Neural progenitor cell (in vitro differentiated cells): ENCODE results near the gene TRRAP. TPM values are rescaled to one million over a fixed set of nuclear protein-coding genes. Genes with fewer than 3 reads are reported as not detected.
"Not testable (repeated sequence)": the region's sequence is repeated elsewhere in the genome, so short reads cannot be mapped to it uniquely, and the experiment has no call there.

ENCODE experiments used
- DNase-seq: peaks from one replicate; pipeline ENCODE4 v3.0.0-alpha.2; 2016; ENCODE audit warnings: low spot score
- H2AFZ ChIP-seq: fragments of 200-600 bp; sonication (generic); replicated peaks from 2 replicates; pipeline ENCODE4 v1.6.1; 2016; ENCODE audit warnings: antibody characterized with exemption
- H3F3A ChIP-seq: fragments of 200-600 bp; sonication (generic); 2 replicates; pipeline ENCODE4 v1.6.1; 2016; ENCODE audit warnings: antibody characterized with exemption, low read depth
- H3K27ac ChIP-seq: fragments of 200-600 bp; sonication (generic); 2 replicates; pipeline ENCODE4 v1.5.1; 2016; ENCODE audit warnings: mild to moderate bottlenecking
- H3K27me3 ChIP-seq: fragments of 200-600 bp; sonication (generic); 2 replicates; pipeline ENCODE4 v1.6.1; 2016; ENCODE audit warnings: mild to moderate bottlenecking, moderate library complexity
- H3K36me3 ChIP-seq: fragments of 200-600 bp; sonication (generic); 2 replicates; pipeline ENCODE4 v1.5.1; 2016
- H3K4me1 ChIP-seq: fragments of 200-600 bp; sonication (generic); 2 replicates; pipeline ENCODE4 v1.6.1; 2016; ENCODE audit warnings: mixed run types
- H3K4me2 ChIP-seq: fragments of 200-600 bp; sonication (generic); 2 replicates; pipeline ENCODE4 v1.6.1; 2016
- H3K4me3 ChIP-seq: fragments of 200-600 bp; sonication (generic); 2 replicates; pipeline ENCODE4 v1.5.1; 2016
- H3K79me2 ChIP-seq: fragments of 200-600 bp; sonication (generic); 2 replicates; pipeline ENCODE4 v1.6.1; 2016; ENCODE audit warnings: low read depth
- H3K9ac ChIP-seq: fragments of 200-600 bp; sonication (generic); 2 replicates; pipeline ENCODE4 v1.6.1; 2016
- H3K9me3 ChIP-seq: fragments of 200-600 bp; sonication (generic); 2 replicates; pipeline ENCODE4 v1.5.1; 2016; ENCODE audit warnings: low read depth
- H4K20me1 ChIP-seq: fragments of 200-600 bp; sonication (generic); 2 replicates; pipeline ENCODE4 v1.6.1; 2016; ENCODE audit warnings: low read depth
- H3K27ac Mint-ChIP-seq: 3 replicates; pipeline ENCODE4 v1.8.0; 2021; ENCODE audit warnings: mixed read lengths
- H3K27me3 Mint-ChIP-seq: 2 replicates; pipeline ENCODE4 v1.8.0; 2022; ENCODE audit warnings: low read depth, mild to moderate bottlenecking, inconsistent platforms, moderate library complexity, mixed read lengths; ENCODE audit not compliant: insufficient read depth
- H3K36me3 Mint-ChIP-seq: 3 replicates; pipeline ENCODE4 v1.8.0; 2021; ENCODE audit warnings: mixed read lengths
- H3K4me1 Mint-ChIP-seq: 3 replicates; pipeline ENCODE4 v1.8.0; 2021; ENCODE audit warnings: mixed read lengths
- H3K4me3 Mint-ChIP-seq: 3 replicates; pipeline ENCODE4 v1.8.0; 2021; ENCODE audit warnings: mild to moderate bottlenecking, moderate library complexity, mixed read lengths
- H3K9me3 Mint-ChIP-seq: 3 replicates; pipeline ENCODE4 v1.8.0; 2020; ENCODE audit warnings: mixed read lengths
- CTCF ChIP-seq: fragments of 200-600 bp; sonication (generic); IDR thresholded peaks from 2 replicates; pipeline ENCODE4 v1.5.1; 2017; ENCODE audit warnings: antibody characterized with exemption, mild to moderate bottlenecking
- EZH2 ChIP-seq: fragments of 200-600 bp; sonication (generic); IDR thresholded peaks from 2 replicates; pipeline ENCODE4 v1.6.1; 2017; ENCODE audit warnings: antibody characterized with exemption, mild to moderate bottlenecking, moderate library complexity
- EZH2phosphoT487 ChIP-seq: fragments of 200-600 bp; sonication (generic); IDR thresholded peaks from 2 replicates; pipeline ENCODE4 v1.6.1; 2017; ENCODE audit warnings: antibody characterized with exemption
- total RNA-seq: library from RNA; depleted of rRNA; stranded (reverse); fragments of >200 nt; gene quantifications from 2 replicates; pipeline ENCODE4 v1.2.3, GENCODE V29; 2015; ENCODE audit warnings: low replicate concordance

TRRAP gene
- total RNA-seq, 1 donor from 2014 or later, result 19.9 TPM

- Histone ChIP-seq H3K9me3 (no peaks in the 10 kb centered on the region), H4K20me1 (no peaks in the 10 kb centered on the region), H2AFZ (no peak overlapping the region), H3K9ac (no peak overlapping the region), H3F3A (peaks cover 15% of the 10 kb centered on the region), H3K27ac (no peak overlapping the region), H3K36me3 (no peaks in the 10 kb centered on the region), H3K4me3 (peak overlapping the region; percentile 64), H3K79me2 (no peaks in the 10 kb centered on the region), H3K4me2 (peak overlapping the region; percentile 98), H3K4me1 (peaks cover 6% of the 10 kb centered on the region), H3K27me3 (peaks cover 44% of the 10 kb centered on the region)
- H3K27me3 Mint-ChIP-seq, result peaks cover 28% of the 10 kb centered on the region
- no peak for DNase-seq
- H3K9me3 Mint-ChIP-seq, result no peaks in the 10 kb centered on the region
- H3K4me1 Mint-ChIP-seq, result peaks cover 19% of the 10 kb centered on the region
- TF ChIP-seq CTCF, result no peak
- TF ChIP-seq EZH2phosphoT487, result no peak
- no peak for TF ChIP-seq EZH2
- no peak overlapping the region for H3K27ac Mint-ChIP-seq
- H3K4me3 Mint-ChIP-seq, result peak overlapping the region; percentile 89
- H3K36me3 Mint-ChIP-seq, result no peaks in the 10 kb centered on the region
Observed at GRCh38 chr7:98870807-98871491, 7.4 kb upstream of the TRRAP start.

DNA sequence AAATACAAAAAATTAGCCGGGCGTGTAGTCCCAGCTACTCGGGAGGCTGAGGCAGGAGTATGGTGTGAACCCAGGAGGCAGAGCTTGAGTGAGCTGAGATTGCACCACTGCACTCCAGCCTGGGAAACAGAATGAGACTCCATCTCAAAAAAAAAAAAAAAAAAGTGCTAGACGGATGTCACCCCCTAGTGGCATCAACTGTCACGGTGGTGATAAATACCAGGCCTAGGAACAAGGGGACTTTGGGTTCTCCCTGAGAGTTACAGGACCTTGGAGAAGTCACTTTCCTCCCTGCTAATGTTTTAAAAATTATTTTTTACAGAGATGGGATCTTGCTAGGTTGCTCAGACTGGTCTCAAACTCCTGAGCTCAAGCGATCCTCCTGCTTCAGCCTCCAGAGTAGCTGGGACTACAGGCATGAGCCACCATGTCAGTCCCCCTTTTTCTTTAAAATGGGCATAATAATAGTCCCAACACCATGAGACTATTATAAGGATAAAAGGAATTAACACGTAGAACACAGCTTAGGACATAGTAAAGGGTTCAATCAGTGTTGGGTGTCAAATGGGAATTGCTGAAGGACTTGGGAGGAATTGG lies 5.9 kb upstream of the TRRAP start:
- H3K27me3 ChIP-seq, result peaks cover 48% of the 10 kb centered on the region
- H3K79me2 ChIP-seq, result no peaks in the 10 kb centered on the region
- Mint-ChIP-seq H3K27me3 (peaks cover 26% of the 10 kb centered on the region), H3K36me3 (no peaks in the 10 kb centered on the region), H3K4me1 (peaks cover 13% of the 10 kb centered on the region), H3K9me3 (no peaks in the 10 kb centered on the region), H3K27ac (no peak overlapping the region), H3K4me3 (no peak overlapping the region)
- H2AFZ ChIP-seq, result no peak overlapping the region
- no peaks in the 10 kb centered on the region for H4K20me1 ChIP-seq
- H3K27ac ChIP-seq, result no peak overlapping the region
- H3K4me3 ChIP-seq, result no peak overlapping the region
- H3K4me2 ChIP-seq, result no peak overlapping the region
- peak; percentile 67 for DNase-seq
- no peaks in the 10 kb centered on the region for H3K36me3 ChIP-seq
- no peaks in the 10 kb centered on the region for H3K9me3 ChIP-seq
- no peak for TF ChIP-seq EZH2
- TF ChIP-seq CTCF, result peak; percentile 52
- H3K9ac ChIP-seq, result no peak overlapping the region
- peaks cover 14% of the 10 kb centered on the region for H3F3A ChIP-seq
- H3K4me1 ChIP-seq, result peaks cover 3% of the 10 kb centered on the region

GRCh38 chr7:98873610-98874009 lies 4.7 kb upstream of the TRRAP start:
- H3K4me1 ChIP-seq, H3K36me3 ChIP-seq, H3K4me3 Mint-ChIP-seq, H3K27ac ChIP-seq, H3K9me3 Mint-ChIP-seq, H3K4me2 ChIP-seq, H3K79me2 ChIP-seq, H2AFZ ChIP-seq, DNase-seq, H3K9me3 ChIP-seq, H3K9ac ChIP-seq, H3K36me3 Mint-ChIP-seq, H4K20me1 ChIP-seq, H3K4me3 ChIP-seq, H3K27ac Mint-ChIP-seq: not testable (repeated sequence)
- peaks cover 36% of the 10 kb centered on the region for H3K27me3 ChIP-seq
- H3K4me1 Mint-ChIP-seq, result peaks cover 15% of the 10 kb centered on the region
- H3K27me3 Mint-ChIP-seq, result peaks cover 21% of the 10 kb centered on the region
- peaks cover 21% of the 10 kb centered on the region for H3F3A ChIP-seq

DNA sequence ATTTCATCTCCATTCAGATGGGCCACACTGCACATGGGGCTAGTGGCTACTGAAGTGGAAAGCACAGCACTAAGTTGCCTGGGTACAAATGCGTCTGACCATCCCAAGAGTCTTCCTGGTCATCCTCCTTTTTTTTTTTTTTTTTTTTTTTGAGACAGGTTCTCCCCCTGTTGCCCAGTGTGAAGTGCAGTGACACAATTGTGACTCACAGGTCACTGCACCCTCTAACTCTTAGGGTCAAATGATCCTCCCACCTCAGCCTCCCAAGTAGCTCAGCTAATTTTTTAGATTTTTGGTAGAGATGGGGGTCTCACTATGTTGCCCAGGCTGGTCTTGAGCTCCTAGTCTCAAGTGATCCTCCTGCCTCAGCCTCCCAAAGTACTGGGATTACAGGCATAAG lies 3.4 kb upstream of the TRRAP start:
- Histone ChIP-seq H3K4me1 (peaks cover 5% of the 10 kb centered on the region), H3K9me3 (no peaks in the 10 kb centered on the region), H3K36me3 (no peaks in the 10 kb centered on the region), H3F3A (peaks cover 30% of the 10 kb centered on the region), H3K27ac (no peak overlapping the region), H3K79me2 (peaks cover 14% of the 10 kb centered on the region), H2AFZ (no peak overlapping the region), H3K4me2 (no peak overlapping the region), H3K9ac (no peak overlapping the region), H4K20me1 (peaks cover 10% of the 10 kb centered on the region), H3K4me3 (no peak overlapping the region), H3K27me3 (peaks cover 23% of the 10 kb centered on the region)
- no peak overlapping the region for H3K27ac Mint-ChIP-seq
- no peaks in the 10 kb centered on the region for H3K36me3 Mint-ChIP-seq
- peaks cover 19% of the 10 kb centered on the region for H3K27me3 Mint-ChIP-seq
- no peaks in the 10 kb centered on the region for H3K9me3 Mint-ChIP-seq
- H3K4me3 Mint-ChIP-seq, result no peak overlapping the region
- TF ChIP-seq EZH2phosphoT487, result no peak
- no peak for TF ChIP-seq EZH2
- TF ChIP-seq CTCF, result no peak
- no peak for DNase-seq
- H3K4me1 Mint-ChIP-seq, result peaks cover 15% of the 10 kb centered on the region
